Measurements from ENCODE around the gene METAP1D. TPM values are rescaled to one million over a fixed set of nuclear protein-coding genes. Genes with fewer than 3 reads are reported as not detected.

Gene METAP1D
- total RNA-seq, 1 experiment from 2014 or later = 22.9 TPM

GRCh38 chr2:172086241-172087206 is 86.8 kb downstream of the METAP1D start:
- DNase-seq (ENCODE audit: low read depth) = no peak
- in situ Hi-C loops (cut with HindIII; ENCODE audit: low pct_unique_long_range_greater_than_20kb, low sequenced_read_pairs) = no loop called here

GRCh38 chr2:172087207-172087779 is 87.5 kb downstream of the METAP1D start:
- no peak for DNase-seq (ENCODE audit: low read depth)
- in situ Hi-C loops (cut with HindIII; ENCODE audit: low pct_unique_long_range_greater_than_20kb, low sequenced_read_pairs) = no loop called here

GRCh38 chr2:172087780-172088244 is 88.1 kb downstream of the METAP1D start:
- no peak for DNase-seq (ENCODE audit: low read depth)
- in situ Hi-C loops (cut with HindIII; ENCODE audit: low pct_unique_long_range_greater_than_20kb, low sequenced_read_pairs) = no loop called here

GRCh38 chr2:172088245-172089004 is 88.7 kb downstream of the METAP1D start:
- in situ Hi-C loops (cut with HindIII; ENCODE audit: low pct_unique_long_range_greater_than_20kb, low sequenced_read_pairs) = no loop called here
- DNase-seq (ENCODE audit: low read depth) = no peak

GRCh38 chr2:172089005-172089504 is 89.3 kb downstream of the METAP1D start:
- no peak for DNase-seq (ENCODE audit: low read depth)
- in situ Hi-C loops (cut with HindIII; ENCODE audit: low pct_unique_long_range_greater_than_20kb, low sequenced_read_pairs) = no loop called here

GRCh38 chr2:172089633-172090032 is 89.9 kb downstream of the METAP1D start:
- in situ Hi-C loops (cut with HindIII; ENCODE audit: low pct_unique_long_range_greater_than_20kb, low sequenced_read_pairs) = no loop called here
- DNase-seq (ENCODE audit: low read depth) = no peak

- no peak for DNase-seq (ENCODE audit: low read depth)
- in situ Hi-C loops (cut with HindIII; ENCODE audit: low pct_unique_long_range_greater_than_20kb, low sequenced_read_pairs) = no loop called here
These were observed 90.5 kb downstream of the METAP1D start for GRCh38 chr2:172090044-172090961.

- in situ Hi-C loops (cut with HindIII; ENCODE audit: low pct_unique_long_range_greater_than_20kb, low sequenced_read_pairs) = no loop called here
- DNase-seq (ENCODE audit: low read depth) = no peak
These were observed 91.4 kb downstream of the METAP1D start for GRCh38 chr2:172091000-172091641.

- DNase-seq (ENCODE audit: low read depth) = no peak
- in situ Hi-C loops (cut with HindIII; ENCODE audit: low pct_unique_long_range_greater_than_20kb, low sequenced_read_pairs) = no loop called here
These were observed 92.2 kb downstream of the METAP1D start for GRCh38 chr2:172091761-172092566.

- in situ Hi-C loops (cut with HindIII; ENCODE audit: low pct_unique_long_range_greater_than_20kb, low sequenced_read_pairs) = no loop called here
- no peak for DNase-seq (ENCODE audit: low read depth)
These were observed 93.1 kb downstream of the METAP1D start for GRCh38 chr2:172092716-172093415.

GRCh38 chr2:172093416-172094293 is 93.9 kb downstream of the METAP1D start:
- in situ Hi-C loops (cut with HindIII; ENCODE audit: low pct_unique_long_range_greater_than_20kb, low sequenced_read_pairs) = no loop called here
- DNase-seq (ENCODE audit: low read depth) = no peak

- in situ Hi-C loops (cut with HindIII; ENCODE audit: low pct_unique_long_range_greater_than_20kb, low sequenced_read_pairs) = no loop called here
- DNase-seq (ENCODE audit: low read depth) = peak; percentile 61
These were observed 94.8 kb downstream of the METAP1D start for GRCh38 chr2:172094294-172095145.

- in situ Hi-C loops (cut with HindIII; ENCODE audit: low pct_unique_long_range_greater_than_20kb, low sequenced_read_pairs) = no loop called here
- DNase-seq (ENCODE audit: low read depth) = peak; percentile 81
These were observed 95.6 kb downstream of the METAP1D start for GRCh38 chr2:172095146-172095904.

All from Caki2 (cell line).